GM20431 (cell line): Measurements from ENCODE around the gene PFKP.

Source experiments
- in situ Hi-C: fragments of 300-500 bp; cut with MseI, MboI; formaldehyde crosslinking; loops from one replicate; pipeline ENCODE4 v1.15.0; 2020; ENCODE audit warnings: low sequenced_read_pairs; ENCODE audit not compliant: unreplicated experiment

PFKP gene

GRCh38 chr10:3068201-3068967, 1.0 kb downstream of the PFKP start:
- in situ Hi-C loops = no loop called here

GRCh38 chr10:3068968-3069737, 1.8 kb downstream of the PFKP start:
- in situ Hi-C loops = no loop called here

- in situ Hi-C loops = no loop called here
Observed at GRCh38 chr10:3069876-3070275, 2.5 kb downstream of the PFKP start.

GRCh38 chr10:3071405-3072198, 4.3 kb downstream of the PFKP start:
- in situ Hi-C loops = no loop called here

- in situ Hi-C loops = no loop called here
Observed at GRCh38 chr10:3072641-3073360, 5.5 kb downstream of the PFKP start.

- in situ Hi-C loops = no loop called here
Observed at GRCh38 chr10:3074145-3074665, 6.9 kb downstream of the PFKP start.

GRCh38 chr10:3074985-3075600, 7.7 kb downstream of the PFKP start:
- in situ Hi-C loops = no loop called here

- in situ Hi-C loops = no loop called here
Observed at GRCh38 chr10:3076138-3076537, 8.8 kb downstream of the PFKP start.

- in situ Hi-C loops = no loop called here
Observed at GRCh38 chr10:3077509-3077908, 10.2 kb downstream of the PFKP start.

- in situ Hi-C loops = no loop called here
Observed at GRCh38 chr10:3077940-3078630, 10.7 kb downstream of the PFKP start.

- in situ Hi-C loops = no loop called here
Observed at GRCh38 chr10:3081383-3081981, 14.1 kb downstream of the PFKP start.

GRCh38 chr10:3082290-3082689, 14.9 kb downstream of the PFKP start:
- in situ Hi-C loops = no loop called here

- in situ Hi-C loops = no loop called here
Observed at GRCh38 chr10:3085785-3086567, 18.6 kb downstream of the PFKP start.

GRCh38 chr10:3090388-3090787, 23.0 kb downstream of the PFKP start:
- in situ Hi-C loops = no loop called here

GRCh38 chr10:3090914-3091787, 23.8 kb downstream of the PFKP start:
- in situ Hi-C loops = no loop called here

GRCh38 chr10:3091921-3092320, 24.6 kb downstream of the PFKP start:
- in situ Hi-C loops = no loop called here

- in situ Hi-C loops = no loop called here
Observed at GRCh38 chr10:3093996-3094395, 26.6 kb downstream of the PFKP start.
